Suprapubic skin (tissue), 3 donors: ENCODE results near the gene UBE2D2.

ENCODE experiments used
- CTCF ChIP-seq, 2 donors: fragments of 200-600 bp in 1 of 2; fragments of 450-650 bp in 1 of 2; sonication (generic) in 1 of 2; IDR thresholded peaks; one replicate each; pipeline ENCODE4 v1.5.1; 2016 to 2019; ENCODE audit warnings: antibody characterized with exemption in 2 of 2, mild to moderate bottlenecking in 1 of 2, moderate library complexity in 1 of 2
- EP300 ChIP-seq: sonication (generic); formaldehyde crosslinking; IDR thresholded peaks from one replicate; pipeline ENCODE4 v1.6.1; 2017; ENCODE audit warnings: antibody characterized with exemption
- POLR2A ChIP-seq, 2 donors: fragments of 450-650 bp; IDR thresholded peaks; one replicate each; pipeline ENCODE4 v1.6.1; 2017; ENCODE audit warnings: antibody characterized with exemption in 2 of 2, mild to moderate bottlenecking in 2 of 2, moderate library complexity in 2 of 2

DNA sequence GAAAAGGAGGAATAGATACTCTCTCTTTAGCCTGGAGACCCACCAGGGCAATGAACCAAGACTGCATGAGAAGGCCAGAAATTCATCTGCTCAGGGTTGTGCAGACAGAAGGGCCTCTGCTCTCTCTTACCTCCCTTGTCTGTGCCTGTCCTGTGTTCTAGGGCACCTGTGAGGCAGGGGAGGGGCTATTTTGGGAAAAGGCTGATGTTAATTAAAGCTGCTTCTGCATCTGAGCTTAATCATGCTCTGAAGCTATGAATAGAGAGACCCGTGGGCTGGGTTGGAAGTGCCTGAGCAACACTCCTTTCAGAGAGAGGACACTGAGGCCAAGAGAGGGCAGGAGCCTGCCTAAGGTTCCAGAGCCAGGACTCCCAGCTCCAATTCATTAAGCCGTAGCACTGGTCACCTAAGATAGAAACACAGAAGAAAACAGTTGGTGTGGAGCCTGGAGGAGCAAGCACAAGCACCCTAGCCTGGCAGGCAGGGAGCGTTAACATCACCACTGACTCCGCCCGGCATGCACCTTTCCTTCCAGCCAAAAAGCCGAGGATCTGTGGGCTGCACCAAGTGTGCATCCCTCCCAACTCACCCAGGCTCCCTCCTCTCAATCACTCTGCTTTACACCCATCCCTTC, 47.2 kb upstream of the UBE2D2 start:
- peak in 1 of 2 donors; percentile 3 for TF ChIP-seq CTCF (IDR thresholded peaks at IDR 0.05)
- TF ChIP-seq EP300, result no peak
- no peak for TF ChIP-seq POLR2A (IDR thresholded peaks at IDR 0.05)
